Measurements from ENCODE around the gene AUTS2.

DNA sequence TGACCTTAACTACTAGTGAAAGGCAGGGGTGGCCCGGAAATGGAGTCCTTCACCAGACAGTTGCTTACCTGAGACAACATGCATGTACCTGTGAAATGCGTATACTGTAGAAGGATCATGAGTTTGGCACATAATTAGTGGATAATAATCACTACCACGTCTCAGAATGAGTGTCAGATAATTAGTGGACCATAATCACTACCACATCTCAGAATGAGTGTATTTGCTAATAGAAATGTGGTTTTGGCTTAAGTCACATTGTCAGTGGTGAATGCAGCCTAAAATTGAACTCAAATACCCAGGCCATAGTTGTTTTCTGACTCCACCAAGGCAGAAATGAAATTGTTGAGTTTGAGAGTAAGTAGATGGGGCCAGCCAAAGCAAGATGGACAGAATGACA, 1065.4 kb downstream of the AUTS2 start:
- TF ChIP-seq, protein P1, sequence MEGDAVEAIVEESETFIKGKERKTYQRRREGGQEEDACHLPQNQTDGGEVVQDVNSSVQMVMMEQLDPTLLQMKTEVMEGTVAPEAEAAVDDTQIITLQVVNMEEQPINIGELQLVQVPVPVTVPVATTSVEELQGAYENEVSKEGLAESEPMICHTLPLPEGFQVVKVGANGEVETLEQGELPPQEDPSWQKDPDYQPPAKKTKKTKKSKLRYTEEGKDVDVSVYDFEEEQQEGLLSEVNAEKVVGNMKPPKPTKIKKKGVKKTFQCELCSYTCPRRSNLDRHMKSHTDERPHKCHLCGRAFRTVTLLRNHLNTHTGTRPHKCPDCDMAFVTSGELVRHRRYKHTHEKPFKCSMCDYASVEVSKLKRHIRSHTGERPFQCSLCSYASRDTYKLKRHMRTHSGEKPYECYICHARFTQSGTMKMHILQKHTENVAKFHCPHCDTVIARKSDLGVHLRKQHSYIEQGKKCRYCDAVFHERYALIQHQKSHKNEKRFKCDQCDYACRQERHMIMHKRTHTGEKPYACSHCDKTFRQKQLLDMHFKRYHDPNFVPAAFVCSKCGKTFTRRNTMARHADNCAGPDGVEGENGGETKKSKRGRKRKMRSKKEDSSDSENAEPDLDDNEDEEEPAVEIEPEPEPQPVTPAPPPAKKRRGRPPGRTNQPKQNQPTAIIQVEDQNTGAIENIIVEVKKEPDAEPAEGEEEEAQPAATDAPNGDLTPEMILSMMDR (conservative IDR thresholded peaks at IDR 0.05; ENCODE audit: low read depth, low read length), result no peak
- TF ChIP-seq EZH2 (IDR thresholded peaks at IDR 0.05; ENCODE audit: borderline replicate concordance, low read depth, low read length, poor library complexity, severe bottlenecking), result no peak

Measured in A673 (cell line).